Loucy (cell line): ENCODE data around the gene WDSUB1.

Experiments
- EZH2phosphoT487 ChIP-seq: fragments of 200-600 bp; IDR thresholded peaks from 2 replicates; pipeline ENCODE4 v1.6.1; 2018; ENCODE audit warnings: antibody characterized with exemption, mild to moderate bottlenecking, moderate library complexity, borderline replicate concordance
- TF ChIP-seq, protein P1 (sequence below): fragments of 200-600 bp; sonication (generic); conservative IDR thresholded peaks from 2 replicates; pipeline ENCODE4 v1.5.1; 2014; ENCODE audit warnings: mild to moderate bottlenecking, antibody characterized with exemption, low read length

- TF ChIP-seq, protein P1, sequence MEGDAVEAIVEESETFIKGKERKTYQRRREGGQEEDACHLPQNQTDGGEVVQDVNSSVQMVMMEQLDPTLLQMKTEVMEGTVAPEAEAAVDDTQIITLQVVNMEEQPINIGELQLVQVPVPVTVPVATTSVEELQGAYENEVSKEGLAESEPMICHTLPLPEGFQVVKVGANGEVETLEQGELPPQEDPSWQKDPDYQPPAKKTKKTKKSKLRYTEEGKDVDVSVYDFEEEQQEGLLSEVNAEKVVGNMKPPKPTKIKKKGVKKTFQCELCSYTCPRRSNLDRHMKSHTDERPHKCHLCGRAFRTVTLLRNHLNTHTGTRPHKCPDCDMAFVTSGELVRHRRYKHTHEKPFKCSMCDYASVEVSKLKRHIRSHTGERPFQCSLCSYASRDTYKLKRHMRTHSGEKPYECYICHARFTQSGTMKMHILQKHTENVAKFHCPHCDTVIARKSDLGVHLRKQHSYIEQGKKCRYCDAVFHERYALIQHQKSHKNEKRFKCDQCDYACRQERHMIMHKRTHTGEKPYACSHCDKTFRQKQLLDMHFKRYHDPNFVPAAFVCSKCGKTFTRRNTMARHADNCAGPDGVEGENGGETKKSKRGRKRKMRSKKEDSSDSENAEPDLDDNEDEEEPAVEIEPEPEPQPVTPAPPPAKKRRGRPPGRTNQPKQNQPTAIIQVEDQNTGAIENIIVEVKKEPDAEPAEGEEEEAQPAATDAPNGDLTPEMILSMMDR, result no peak
- TF ChIP-seq EZH2phosphoT487, result no peak
Measured at GRCh38 chr2:159262226-159262625, 24.3 kb downstream of the WDSUB1 start.
